Gastroesophageal sphincter (tissue), 4 donors: ENCODE measurements around the gene SRP14. TPM values are rescaled to one million over a fixed set of nuclear protein-coding genes. Genes with fewer than 3 reads are reported as not detected.
"Not testable (repeated sequence)": the region's sequence is repeated elsewhere in the genome, so short reads cannot be mapped to it uniquely, and the experiment has no call there.

Experiments
- ATAC-seq: fragments of 150-250 bp; one replicate; pipeline ENCODE4 v1.9.1; 2016; ENCODE audit warnings: mild to moderate bottlenecking, moderate library complexity
- H3K27ac ChIP-seq, 4 donors: fragments of 200-600 bp; sonication (generic) in 3 of 4; 1 replicate in 3 of 4; 2 replicates in 1 of 4; pipeline ENCODE4 v1.5.1; 2016 to 2019
- H3K27me3 ChIP-seq: fragments of 200-600 bp; sonication (generic); one replicate; pipeline ENCODE4 v1.5.1; 2019
- H3K36me3 ChIP-seq, 2 donors: fragments of 200-600 bp; sonication (generic); one replicate each; pipeline ENCODE4 v1.5.1; 2019; ENCODE audit warnings: control low read depth in 1 of 2
- H3K4me1 ChIP-seq, 3 donors: fragments of 200-600 bp; sonication (generic); 1 replicate in 2 of 3; 2 replicates in 1 of 3; pipeline ENCODE4 v1.5.1; 2016 to 2019; ENCODE audit warnings: control low read depth in 2 of 3
- H3K4me3 ChIP-seq, 2 donors: fragments of 200-600 bp; sonication (generic); one replicate each; pipeline ENCODE4 v1.5.1; 2019; ENCODE audit warnings: mild to moderate bottlenecking in 1 of 2, moderate library complexity in 1 of 2
- H3K9me3 ChIP-seq, 3 donors: fragments of 200-600 bp; sonication (generic); one replicate each; pipeline ENCODE4 v1.5.1; 2017 to 2019; ENCODE audit warnings: control low read depth in 2 of 3
- EP300 ChIP-seq: sonication (generic); formaldehyde crosslinking; IDR thresholded peaks from one replicate; pipeline ENCODE4 v1.6.1; 2017; ENCODE audit warnings: antibody characterized with exemption, mild to moderate bottlenecking
- POLR2A ChIP-seq, 2 donors: fragments of 450-650 bp; IDR thresholded peaks; one replicate each; pipeline ENCODE4 v1.6.1; 2017; ENCODE audit warnings: antibody characterized with exemption in 2 of 2, mild to moderate bottlenecking in 2 of 2, moderate library complexity in 1 of 2
- POLR2AphosphoS5 ChIP-seq: sonication (generic); formaldehyde crosslinking; IDR thresholded peaks from one replicate; pipeline ENCODE4 v1.6.1; 2017; ENCODE audit warnings: antibody characterized with exemption
- WGBS, 2 donors: methylation state at CpG; one replicate each; pipeline ENCODE4 v1.1.5; 2018; ENCODE audit warnings: low coverage in 1 of 2; 5-methylcytosine and 5-hydroxymethylcytosine counted together
- total RNA-seq, 4 donors: library from RNA; depleted of rRNA; stranded (reverse); fragments of >200 nt; gene quantifications; one replicate each; pipeline ENCODE4 v1.1.0, GENCODE V29; 2016
- TF ChIP-seq, protein P1 (sequence below), 4 experiments: fragments of 200-600 bp in 2 of 4; fragments of 450-650 bp in 2 of 4; sonication (generic) in 1 of 4; IDR thresholded peaks; one replicate each; pipeline ENCODE4 v1.5.1; 2017 to 2019; ENCODE audit warnings: antibody characterized with exemption in 4 of 4, mild to moderate bottlenecking in 2 of 4, moderate library complexity in 2 of 4

SRP14 gene
- total RNA-seq, 4 donors from 2014 or later, result 290 to 425 (median 324) TPM

- WGBS, 2 donors, result 60 to 82% methylated on average over 1 to 3 of the region's 6 CpGs
- no peak for ATAC-seq
- Histone ChIP-seq H3K4me3 (no peak overlapping the region), H3K4me1 (peaks cover 3 to 31% (median 8%) of the 10 kb centered on the region in 3 donors), H3K36me3 (no peaks in the 10 kb centered on the region), H3K9me3 (no peaks in the 10 kb centered on the region), H3K27ac (no peak overlapping the region), H3K27me3 (no peaks in the 10 kb centered on the region)
- TF ChIP-seq EP300, result no peak
- no peak for TF ChIP-seq POLR2A (IDR thresholded peaks at IDR 0.05)
- TF ChIP-seq, protein P1, sequence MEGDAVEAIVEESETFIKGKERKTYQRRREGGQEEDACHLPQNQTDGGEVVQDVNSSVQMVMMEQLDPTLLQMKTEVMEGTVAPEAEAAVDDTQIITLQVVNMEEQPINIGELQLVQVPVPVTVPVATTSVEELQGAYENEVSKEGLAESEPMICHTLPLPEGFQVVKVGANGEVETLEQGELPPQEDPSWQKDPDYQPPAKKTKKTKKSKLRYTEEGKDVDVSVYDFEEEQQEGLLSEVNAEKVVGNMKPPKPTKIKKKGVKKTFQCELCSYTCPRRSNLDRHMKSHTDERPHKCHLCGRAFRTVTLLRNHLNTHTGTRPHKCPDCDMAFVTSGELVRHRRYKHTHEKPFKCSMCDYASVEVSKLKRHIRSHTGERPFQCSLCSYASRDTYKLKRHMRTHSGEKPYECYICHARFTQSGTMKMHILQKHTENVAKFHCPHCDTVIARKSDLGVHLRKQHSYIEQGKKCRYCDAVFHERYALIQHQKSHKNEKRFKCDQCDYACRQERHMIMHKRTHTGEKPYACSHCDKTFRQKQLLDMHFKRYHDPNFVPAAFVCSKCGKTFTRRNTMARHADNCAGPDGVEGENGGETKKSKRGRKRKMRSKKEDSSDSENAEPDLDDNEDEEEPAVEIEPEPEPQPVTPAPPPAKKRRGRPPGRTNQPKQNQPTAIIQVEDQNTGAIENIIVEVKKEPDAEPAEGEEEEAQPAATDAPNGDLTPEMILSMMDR (IDR thresholded peaks at IDR 0.05), result no peak
- TF ChIP-seq POLR2AphosphoS5, result no peak
These were observed 40.5 kb upstream of the SRP14 start for GRCh38 chr15:40079456-40079855.

GRCh38 chr15:40075298-40076044 lies 36.5 kb upstream of the SRP14 start:
- Histone ChIP-seq H3K4me3 (no peak overlapping the region), H3K4me1 (peaks cover 0 to 9% (median 0%) of the 10 kb centered on the region in 3 donors), H3K27ac (no peak overlapping the region), H3K36me3 (no peaks in the 10 kb centered on the region), H3K27me3 (no peaks in the 10 kb centered on the region), H3K9me3 (no peaks in the 10 kb centered on the region)
- WGBS, 2 donors, result 75 to 78% methylated on average over 2 to 13 of the region's 18 CpGs
- no peak for ATAC-seq
- TF ChIP-seq EP300, result no peak
- no peak for TF ChIP-seq POLR2AphosphoS5
- TF ChIP-seq, protein P1 (IDR thresholded peaks at IDR 0.05), result no peak
- TF ChIP-seq POLR2A (IDR thresholded peaks at IDR 0.05), result no peak

- WGBS, 2 donors, result no CpG with 5 or more reads among the region's 27 CpGs
- not testable (repeated sequence) for H3K27ac ChIP-seq, H3K4me3 ChIP-seq, ATAC-seq, H3K9me3 ChIP-seq, H3K36me3 ChIP-seq, H3K27me3 ChIP-seq
- H3K4me1 ChIP-seq, result peaks cover under 1 to 12% (median 3%) of the 10 kb centered on the region in 3 donors
These were observed 35.7 kb upstream of the SRP14 start for GRCh38 chr15:40074656-40075055.

GRCh38 chr15:40073716-40074490 lies 34.9 kb upstream of the SRP14 start:
- not testable (repeated sequence) for ATAC-seq, H3K4me3 ChIP-seq, H3K9me3 ChIP-seq, H3K27ac ChIP-seq, H3K36me3 ChIP-seq, H3K27me3 ChIP-seq
- 100% methylated on average over 1 of the region's 34 CpGs; no CpG with 5 or more reads in 1 of the 2 donors for WGBS, 2 donors
- H3K4me1 ChIP-seq, result peaks cover 4 to 19% (median 11%) of the 10 kb centered on the region in 3 donors

DNA sequence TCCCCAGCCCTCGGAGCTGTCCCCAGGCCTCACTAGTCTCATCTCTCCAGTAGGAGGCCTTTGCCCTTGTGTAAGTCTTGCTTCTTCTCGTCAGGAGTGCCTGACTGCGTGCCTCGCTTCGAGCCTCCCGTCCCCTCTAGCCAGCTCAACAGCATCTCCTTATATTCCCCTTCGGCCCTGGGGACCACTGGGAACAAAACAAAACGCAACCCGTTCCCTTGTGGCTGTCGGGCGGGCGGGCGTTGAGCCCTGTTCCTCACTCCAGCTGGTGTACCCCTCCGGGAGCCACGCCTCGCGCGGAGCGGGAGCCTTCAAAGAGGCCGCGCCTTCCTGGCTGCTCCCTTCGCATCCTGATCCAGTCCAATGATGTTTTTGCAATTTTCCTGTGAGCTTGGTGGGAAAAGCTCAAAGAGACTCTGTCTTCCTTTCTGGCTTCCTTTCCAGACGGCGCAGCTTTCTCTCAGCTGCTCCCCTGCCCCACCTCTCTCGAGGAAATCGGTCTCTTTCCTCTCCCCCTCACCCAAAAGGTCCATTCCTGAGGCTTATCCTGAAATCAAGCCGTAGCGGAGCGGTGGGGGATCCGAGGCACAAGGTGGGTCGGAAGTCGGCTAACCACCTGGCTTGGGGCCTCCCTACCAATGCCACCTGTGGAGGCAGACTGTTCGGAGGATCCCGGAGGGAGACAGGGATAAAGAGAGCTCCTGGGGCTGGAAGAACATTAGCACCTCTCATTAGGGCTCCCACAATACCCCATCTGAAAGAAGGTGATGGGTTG lies 33.4 kb upstream of the SRP14 start:
- H3K36me3 ChIP-seq, result no peaks in the 10 kb centered on the region
- no peaks in the 10 kb centered on the region for H3K9me3 ChIP-seq
- TF ChIP-seq, protein P1 (IDR thresholded peaks at IDR 0.05), result peak in 1 of 4 experiments; percentile 6
- no peak for TF ChIP-seq POLR2A (IDR thresholded peaks at IDR 0.05)
- no peak overlapping the region for H3K4me3 ChIP-seq
- ATAC-seq, result no peak
- whole genome bisulfite sequencing, 2 donors, result 60 to 78% methylated on average over 3 to 11 of the region's 34 CpGs
- H3K4me1 ChIP-seq, result peaks cover 6 to 30% (median 13%) of the 10 kb centered on the region in 3 donors
- no peak overlapping the region for H3K27ac ChIP-seq
- no peaks in the 10 kb centered on the region for H3K27me3 ChIP-seq
